ENCODE measurements around the gene NEUROD2. TPM values are rescaled to one million over a fixed set of nuclear protein-coding genes. Genes with fewer than 3 reads are reported as not detected.

NEUROD2 gene
- total RNA-seq, 2 experiments from 2014 or later: not detected

- Histone ChIP-seq H3K9me3 (ENCODE audit: control insufficient read depth in 1 of 2, insufficient read depth in 1 of 2, low read length in 2 of 2) (no peaks in the 10 kb centered on the region), H3K27ac (ENCODE audit: low read depth in 1 of 2, low read length in 2 of 2) (no peak overlapping the region), H3K36me3 (ENCODE audit: insufficient read depth, low read length) (peaks cover 24% of the 10 kb centered on the region), H3K27me3 (ENCODE audit: control insufficient read depth in 1 of 2, insufficient read depth in 2 of 2, low read length in 2 of 2) (no peaks in the 10 kb centered on the region), H3K4me1 (ENCODE audit: insufficient read depth, low read length) (peaks cover 30% of the 10 kb centered on the region), H3K4me3 (ENCODE audit: low read length) (no peak overlapping the region)
- Mint-ChIP-seq H3K4me3 (no peak overlapping the region), H3K27ac (peak overlapping the region; percentile 53), H3K27me3 (no peaks in the 10 kb centered on the region), H3K9me3 (no peaks in the 10 kb centered on the region), H3K4me1 (ENCODE audit: low read depth) (peaks cover 51% of the 10 kb centered on the region), H3K36me3 (ENCODE audit: low read depth) (peaks cover 33% of the 10 kb centered on the region)
- POLR2A ChIA-PET: no interaction called here
- TF ChIP-seq, protein P1, sequence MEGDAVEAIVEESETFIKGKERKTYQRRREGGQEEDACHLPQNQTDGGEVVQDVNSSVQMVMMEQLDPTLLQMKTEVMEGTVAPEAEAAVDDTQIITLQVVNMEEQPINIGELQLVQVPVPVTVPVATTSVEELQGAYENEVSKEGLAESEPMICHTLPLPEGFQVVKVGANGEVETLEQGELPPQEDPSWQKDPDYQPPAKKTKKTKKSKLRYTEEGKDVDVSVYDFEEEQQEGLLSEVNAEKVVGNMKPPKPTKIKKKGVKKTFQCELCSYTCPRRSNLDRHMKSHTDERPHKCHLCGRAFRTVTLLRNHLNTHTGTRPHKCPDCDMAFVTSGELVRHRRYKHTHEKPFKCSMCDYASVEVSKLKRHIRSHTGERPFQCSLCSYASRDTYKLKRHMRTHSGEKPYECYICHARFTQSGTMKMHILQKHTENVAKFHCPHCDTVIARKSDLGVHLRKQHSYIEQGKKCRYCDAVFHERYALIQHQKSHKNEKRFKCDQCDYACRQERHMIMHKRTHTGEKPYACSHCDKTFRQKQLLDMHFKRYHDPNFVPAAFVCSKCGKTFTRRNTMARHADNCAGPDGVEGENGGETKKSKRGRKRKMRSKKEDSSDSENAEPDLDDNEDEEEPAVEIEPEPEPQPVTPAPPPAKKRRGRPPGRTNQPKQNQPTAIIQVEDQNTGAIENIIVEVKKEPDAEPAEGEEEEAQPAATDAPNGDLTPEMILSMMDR (IDR thresholded peaks at IDR 0.05): no peak
- CTCF ChIA-PET: interaction anchor here (0.7 to 2.4 kb wide), 3 partner anchors 15 to 103 kb away, joined by 3 to 13 read pairs (median 3); no protein-coding TSS in a partner anchor
- DNase-seq (no peak), ATAC-seq (ENCODE audit: poor library complexity) (no peak)
- intact Hi-C loops (cut with DNase I, micrococcal nuclease): no loop called here
Measured at GRCh38 chr17:39650121-39650579, 42.4 kb upstream of the NEUROD2 start.

DNA sequence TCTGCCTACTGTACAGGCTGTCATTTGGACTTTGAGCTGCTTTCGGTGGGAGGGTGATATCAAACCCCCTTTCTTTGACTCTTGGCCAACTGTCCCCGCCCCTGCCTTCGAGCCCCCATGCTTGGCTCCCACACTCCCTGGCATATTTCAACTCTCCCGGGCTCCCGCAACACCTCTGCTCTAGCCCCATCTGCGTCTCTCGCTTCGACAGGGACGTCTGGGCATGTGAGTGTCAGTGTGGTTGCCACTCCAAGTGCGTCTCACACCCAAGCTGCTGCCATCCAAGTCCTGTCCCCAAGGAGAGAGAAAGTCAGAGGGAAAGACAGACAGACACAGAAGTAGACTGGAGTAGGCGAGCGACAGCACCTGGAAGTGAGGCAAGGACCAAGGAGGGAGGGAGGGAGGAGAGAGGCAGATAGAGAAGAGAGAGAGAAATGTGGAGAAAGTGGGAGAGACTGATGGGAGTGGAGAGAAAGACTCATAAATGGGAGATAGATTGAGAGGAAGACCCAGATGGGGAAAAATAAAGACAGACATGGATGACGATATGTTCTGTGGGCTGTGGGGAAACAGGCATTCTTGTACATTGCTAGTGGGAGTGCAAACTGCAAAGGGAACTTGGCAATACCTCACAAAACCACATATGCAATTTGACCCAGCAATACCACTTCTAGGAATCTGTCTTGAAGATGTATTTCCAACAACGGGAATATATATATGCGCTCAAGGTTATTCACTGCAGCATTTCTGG, 41.1 kb upstream of the NEUROD2 start:
- intact Hi-C loops (cut with DNase I, micrococcal nuclease): no loop called here
- ATAC-seq (ENCODE audit: poor library complexity): no peak
- H3K4me1 Mint-ChIP-seq (ENCODE audit: low read depth): peaks cover 48% of the 10 kb centered on the region
- POLR2A ChIA-PET: interaction anchor here (0.6 to 1.2 kb wide), 3 partner anchors 20 to 464 kb away, joined by 3 to 4 read pairs (median 3); no protein-coding TSS in a partner anchor
- H3K27ac ChIP-seq (ENCODE audit: low read depth in 1 of 2, low read length in 2 of 2): no peak overlapping the region
- CTCF ChIA-PET: no interaction called here
- H3K36me3 Mint-ChIP-seq (ENCODE audit: low read depth): peaks cover 27% of the 10 kb centered on the region
- no peak overlapping the region for H3K4me3 Mint-ChIP-seq
- H3K4me1 ChIP-seq (ENCODE audit: insufficient read depth, low read length): peaks cover 34% of the 10 kb centered on the region
- TF ChIP-seq, protein P1 (IDR thresholded peaks at IDR 0.05): no peak
- H3K4me3 ChIP-seq (ENCODE audit: low read length): no peak overlapping the region
- no peaks in the 10 kb centered on the region for H3K27me3 Mint-ChIP-seq
- H3K27me3 ChIP-seq (ENCODE audit: control insufficient read depth in 1 of 2, insufficient read depth in 2 of 2, low read length in 2 of 2): no peaks in the 10 kb centered on the region
- H3K9me3 Mint-ChIP-seq: no peaks in the 10 kb centered on the region
- H3K27ac Mint-ChIP-seq: peak overlapping the region; percentile 51
- no peaks in the 10 kb centered on the region for H3K9me3 ChIP-seq (ENCODE audit: control insufficient read depth in 1 of 2, insufficient read depth in 1 of 2, low read length in 2 of 2)
- no peak for DNase-seq
- H3K36me3 ChIP-seq (ENCODE audit: insufficient read depth, low read length): peaks cover 17% of the 10 kb centered on the region

- ATAC-seq (ENCODE audit: poor library complexity): no peak
- no peaks in the 10 kb centered on the region for H3K27me3 ChIP-seq (ENCODE audit: control insufficient read depth in 1 of 2, insufficient read depth in 2 of 2, low read length in 2 of 2)
- Mint-ChIP-seq H3K4me3 (no peak overlapping the region), H3K4me1 (ENCODE audit: low read depth) (peaks cover 53% of the 10 kb centered on the region), H3K27ac (no peak overlapping the region), H3K9me3 (no peaks in the 10 kb centered on the region), H3K36me3 (ENCODE audit: low read depth) (peaks cover 22% of the 10 kb centered on the region), H3K27me3 (no peaks in the 10 kb centered on the region)
- peaks cover 14% of the 10 kb centered on the region for H3K36me3 ChIP-seq (ENCODE audit: insufficient read depth, low read length)
- no peak overlapping the region for H3K27ac ChIP-seq (ENCODE audit: low read depth in 1 of 2, low read length in 2 of 2)
- POLR2A ChIA-PET: interaction anchor here (1.2 kb wide), 1 partner anchor 21 kb away, joined by 3 read pairs; no protein-coding TSS in a partner anchor
- DNase-seq: no peak
- CTCF ChIA-PET: interaction anchor here (4.1 kb wide), 1 partner anchor 24 kb away, joined by 20 read pairs; no protein-coding TSS in a partner anchor
- no peak overlapping the region for H3K4me3 ChIP-seq (ENCODE audit: low read length)
- intact Hi-C loops (cut with DNase I, micrococcal nuclease): no loop called here
- TF ChIP-seq, protein P1 (IDR thresholded peaks at IDR 0.05): no peak
- peaks cover 39% of the 10 kb centered on the region for H3K4me1 ChIP-seq (ENCODE audit: insufficient read depth, low read length)
- H3K9me3 ChIP-seq (ENCODE audit: control insufficient read depth in 1 of 2, insufficient read depth in 1 of 2, low read length in 2 of 2): no peaks in the 10 kb centered on the region
Measured at GRCh38 chr17:39647256-39647655, 39.5 kb upstream of the NEUROD2 start.

All from CD4-positive, alpha-beta T cell (primary cell).